ENCODE data around the gene CENPU. TPM values are rescaled to one million over a fixed set of nuclear protein-coding genes. Genes with fewer than 3 reads are reported as not detected.
"Not testable (repeated sequence)": the region's sequence is repeated elsewhere in the genome, so short reads cannot be mapped to it uniquely, and the experiment has no call there.

CENPU gene
- total RNA-seq: 10 to 100 TPM; 27.9 to 31.4 (median 28.5) TPM

DNA sequence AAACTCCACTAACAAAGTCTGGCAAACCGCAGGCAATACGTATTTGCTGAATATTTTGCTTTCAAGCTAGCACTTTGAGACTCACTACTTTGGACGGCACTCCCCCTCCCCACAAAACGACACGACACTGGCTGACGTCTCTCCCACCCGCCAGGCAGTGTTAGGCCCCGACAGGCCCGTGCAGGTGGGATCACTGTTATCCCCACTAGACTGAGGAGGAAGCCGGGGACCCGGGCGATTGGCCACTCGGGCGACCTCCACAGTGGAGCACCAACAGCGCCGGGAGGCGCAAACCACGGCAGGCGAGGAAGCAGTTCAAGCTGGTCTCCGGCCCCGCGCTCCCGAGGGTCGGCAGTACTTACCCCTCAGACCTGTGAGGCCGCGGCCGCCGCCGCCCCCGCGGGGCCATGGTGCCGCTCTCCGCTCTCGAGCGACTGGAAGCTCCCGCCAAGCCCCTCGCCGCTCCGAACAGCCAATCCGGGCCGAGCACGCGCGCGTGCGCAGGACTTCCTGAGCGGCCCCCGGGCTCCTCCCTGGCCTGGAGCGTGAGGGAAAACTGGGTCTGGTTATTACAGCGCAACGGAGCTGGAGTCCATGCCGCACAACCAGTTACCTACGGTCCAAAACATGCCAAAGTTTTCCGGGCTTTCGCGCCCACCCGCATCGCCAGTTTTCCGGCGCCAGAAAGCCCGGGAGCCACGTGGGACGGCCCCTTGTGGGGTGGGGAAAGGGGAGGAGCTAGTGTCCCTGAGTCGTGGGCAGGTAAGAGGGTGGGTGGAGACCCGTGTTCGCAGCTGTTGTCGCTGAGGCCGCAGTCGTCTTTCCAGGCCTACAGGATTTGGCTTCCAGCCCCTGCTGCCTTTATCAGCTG lies at the start of gene CENPU:
TSS of gene CENPU (minus strand) at position 443 of the 871 bp plus-strand sequence. CDS start at position 409, 34 bp downstream.
- ATAC-seq (peak; percentile 92 to 95), DNase-seq (peak; percentile 92)
- Mint-ChIP-seq H3K4me1 (ENCODE audit: low read depth) (peaks cover 16% of the 10 kb centered on the region), H3K9me3 (no peaks in the 10 kb centered on the region), H3K36me3 (ENCODE audit: insufficient read depth) (no peaks in the 10 kb centered on the region), H3K4me3 (peak within 1 kb of the TSS; percentile 91), H3K27me3 (ENCODE audit: low read depth) (no peaks in the 10 kb centered on the region)

DNA sequence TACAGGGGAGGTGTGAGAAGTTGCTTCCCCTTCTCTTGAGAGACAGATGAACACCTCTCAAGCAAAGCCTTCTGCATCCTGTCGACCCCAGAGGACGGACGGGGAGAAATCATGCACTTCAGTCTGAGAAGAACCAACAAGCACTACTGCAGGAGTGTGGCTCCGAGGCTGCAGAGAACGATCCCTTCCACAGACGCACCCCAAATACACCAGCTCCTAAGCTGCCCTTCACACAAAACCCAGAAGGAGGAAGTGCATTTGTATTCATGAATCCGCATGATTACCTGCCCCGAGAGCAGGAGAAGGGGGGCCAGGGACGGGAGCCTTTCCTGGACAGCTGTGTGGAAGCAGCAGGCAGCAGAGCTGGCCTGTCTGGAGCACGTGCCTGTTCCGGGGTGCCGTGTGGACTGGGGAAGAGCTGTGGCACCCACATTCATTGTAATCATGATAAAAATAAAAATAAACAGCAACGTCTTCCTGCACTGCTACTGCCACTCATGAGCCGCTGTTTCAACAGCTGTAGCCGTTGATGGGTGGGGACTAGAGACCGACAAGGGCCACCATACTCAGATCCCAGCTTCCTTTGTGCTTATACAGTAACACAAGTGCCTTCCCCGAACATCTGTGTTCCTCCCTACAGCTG lies 49.0 kb upstream of the CENPU start:
- DNase-seq (no peak), ATAC-seq (peak; percentile 14 to 32)
- Mint-ChIP-seq H3K4me3 (peak overlapping the region; percentile 14), H3K4me1 (ENCODE audit: low read depth) (peaks cover 2% of the 10 kb centered on the region), H3K36me3 (ENCODE audit: insufficient read depth) (peaks cover 30% of the 10 kb centered on the region), H3K9me3 (no peaks in the 10 kb centered on the region), H3K27me3 (ENCODE audit: low read depth) (no peaks in the 10 kb centered on the region)

GRCh38 chr4:184779160-184779559 lies 45.3 kb upstream of the CENPU start:
- peaks cover 25% of the 10 kb centered on the region for H3K36me3 Mint-ChIP-seq (ENCODE audit: insufficient read depth)
- not testable (repeated sequence) for H3K4me1 Mint-ChIP-seq (ENCODE audit: low read depth); ATAC-seq; DNase-seq; H3K27me3 Mint-ChIP-seq (ENCODE audit: low read depth); H3K9me3 Mint-ChIP-seq; H3K4me3 Mint-ChIP-seq

DNA sequence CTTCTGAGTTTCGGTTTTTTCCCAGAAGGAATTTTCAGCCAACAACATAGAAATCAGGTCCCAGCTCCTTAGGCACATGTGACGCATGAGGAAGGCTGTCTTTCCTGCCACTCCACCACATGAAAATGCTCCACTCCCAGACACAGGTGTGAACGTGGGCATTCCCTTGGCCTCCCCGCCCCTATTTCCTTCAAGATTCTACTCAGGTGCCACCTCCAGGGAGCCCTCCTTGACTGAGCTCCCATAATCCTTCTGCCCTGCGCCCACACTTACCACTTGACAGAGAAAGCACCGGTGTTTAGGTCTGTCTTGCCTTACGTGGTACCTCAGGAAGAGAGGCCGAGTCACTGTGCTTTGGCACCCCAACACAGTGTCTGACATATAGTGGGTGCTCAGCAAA lies 44.4 kb upstream of the CENPU start:
- Mint-ChIP-seq H3K9me3 (no peaks in the 10 kb centered on the region), H3K4me1 (ENCODE audit: low read depth) (peaks cover 2% of the 10 kb centered on the region), H3K4me3 (no peak overlapping the region), H3K36me3 (ENCODE audit: insufficient read depth) (peaks cover 24% of the 10 kb centered on the region), H3K27me3 (ENCODE audit: low read depth) (no peaks in the 10 kb centered on the region)
- ATAC-seq (no peak), DNase-seq (no peak)

DNA sequence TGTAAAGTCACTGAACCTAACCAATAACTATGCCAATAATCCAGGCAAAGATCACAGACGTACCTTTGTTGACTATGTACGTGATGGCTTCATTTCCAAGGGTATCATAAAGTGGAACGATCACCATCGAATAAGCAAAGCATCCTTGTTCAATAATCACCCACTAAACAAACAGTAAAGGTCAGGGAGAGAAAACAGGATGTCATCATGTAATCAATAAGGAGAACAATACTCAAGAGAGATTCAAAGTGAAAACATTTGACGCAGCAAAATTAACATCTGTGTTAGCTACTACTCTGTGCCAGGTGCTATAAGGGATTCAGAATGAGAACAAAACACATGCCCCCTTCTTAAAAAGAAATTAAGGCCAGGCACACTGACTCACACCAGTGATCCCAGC lies 42.9 kb upstream of the CENPU start:
- no peaks in the 10 kb centered on the region for H3K4me1 Mint-ChIP-seq (ENCODE audit: low read depth)
- peaks cover 16% of the 10 kb centered on the region for H3K36me3 Mint-ChIP-seq (ENCODE audit: insufficient read depth)
- H3K4me3 Mint-ChIP-seq: no peak overlapping the region
- H3K27me3 Mint-ChIP-seq (ENCODE audit: low read depth): no peaks in the 10 kb centered on the region
- no peak for DNase-seq
- no peak for ATAC-seq
- no peaks in the 10 kb centered on the region for H3K9me3 Mint-ChIP-seq

- Mint-ChIP-seq H3K4me1 (ENCODE audit: low read depth) (no peaks in the 10 kb centered on the region), H3K36me3 (ENCODE audit: insufficient read depth) (peaks cover 16% of the 10 kb centered on the region), H3K4me3 (no peak overlapping the region), H3K27me3 (ENCODE audit: low read depth) (no peaks in the 10 kb centered on the region), H3K9me3 (no peaks in the 10 kb centered on the region)
- ATAC-seq (no peak), DNase-seq (no peak)
Measured at GRCh38 chr4:184775854-184776555, 42.1 kb upstream of the CENPU start.

- H3K9me3 Mint-ChIP-seq: no peaks in the 10 kb centered on the region
- no peaks in the 10 kb centered on the region for H3K4me1 Mint-ChIP-seq (ENCODE audit: low read depth)
- H3K4me3 Mint-ChIP-seq: no peak overlapping the region
- DNase-seq (no peak), ATAC-seq (no peak)
- peaks cover 15% of the 10 kb centered on the region for H3K36me3 Mint-ChIP-seq (ENCODE audit: insufficient read depth)
- no peaks in the 10 kb centered on the region for H3K27me3 Mint-ChIP-seq (ENCODE audit: low read depth)
Measured at GRCh38 chr4:184774152-184774551, 40.3 kb upstream of the CENPU start.

- ATAC-seq (no peak), DNase-seq (no peak)
- Mint-ChIP-seq H3K4me3 (no peak overlapping the region), H3K4me1 (ENCODE audit: low read depth) (no peaks in the 10 kb centered on the region), H3K36me3 (ENCODE audit: insufficient read depth) (peaks cover 21% of the 10 kb centered on the region), H3K27me3 (ENCODE audit: low read depth) (no peaks in the 10 kb centered on the region), H3K9me3 (no peaks in the 10 kb centered on the region)
Measured at GRCh38 chr4:184771416-184771815, 37.5 kb upstream of the CENPU start.

DNA sequence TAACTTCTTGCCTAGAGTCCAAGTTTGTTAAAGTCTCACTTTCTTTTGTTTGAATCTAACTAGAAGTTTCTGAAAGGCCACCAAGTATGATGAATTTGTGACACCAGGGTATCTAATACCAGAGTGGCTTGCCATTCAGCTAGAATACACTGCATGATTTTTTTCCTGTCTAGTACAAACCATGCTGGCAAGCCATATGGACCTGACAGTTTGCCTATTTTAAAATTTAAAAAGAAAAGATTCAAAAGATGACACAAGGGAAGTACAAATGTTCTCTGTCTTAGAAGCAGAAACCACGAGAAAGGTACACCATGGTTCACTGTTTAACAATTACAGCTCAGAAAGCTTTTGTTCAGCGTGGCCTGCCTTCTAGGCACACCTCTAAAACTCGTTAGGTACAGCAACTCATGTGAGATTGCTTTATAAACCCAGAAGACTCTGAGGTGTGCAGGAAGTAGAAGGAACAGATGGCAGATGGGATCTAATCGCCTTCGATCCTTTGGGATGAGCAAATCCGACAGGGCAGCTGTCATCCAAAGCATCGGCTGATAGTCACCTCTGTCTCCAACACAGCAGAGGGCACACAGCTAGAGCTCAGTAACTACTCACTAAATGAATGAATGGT lies 35.4 kb upstream of the CENPU start:
- no peaks in the 10 kb centered on the region for H3K27me3 Mint-ChIP-seq (ENCODE audit: low read depth)
- H3K36me3 Mint-ChIP-seq (ENCODE audit: insufficient read depth): peaks cover 35% of the 10 kb centered on the region
- no peak overlapping the region for H3K4me3 Mint-ChIP-seq
- no peak for DNase-seq
- H3K9me3 Mint-ChIP-seq: no peaks in the 10 kb centered on the region
- no peaks in the 10 kb centered on the region for H3K4me1 Mint-ChIP-seq (ENCODE audit: low read depth)
- ATAC-seq: no peak

DNA sequence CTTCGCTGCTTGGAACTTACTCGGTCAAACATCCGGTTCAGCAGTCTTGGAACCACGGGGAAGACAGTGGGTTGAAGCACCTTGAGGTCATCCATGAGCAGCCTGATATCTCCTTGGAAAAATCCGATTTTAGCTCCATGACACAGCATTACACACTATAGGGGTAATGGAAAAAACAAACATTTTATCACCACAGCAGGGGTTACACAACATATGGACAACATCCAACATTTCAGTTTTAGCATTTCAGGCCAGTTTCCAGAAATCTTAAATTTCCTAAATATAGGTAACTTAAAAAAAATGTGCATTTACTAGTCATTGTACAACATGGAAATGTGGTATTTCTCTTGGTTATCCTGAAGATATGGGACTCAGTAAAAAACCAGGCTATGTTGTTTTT lies 34.4 kb upstream of the CENPU start:
- ATAC-seq (no peak), DNase-seq (no peak)
- Mint-ChIP-seq H3K4me1 (ENCODE audit: low read depth) (peaks cover 2% of the 10 kb centered on the region), H3K36me3 (ENCODE audit: insufficient read depth) (peaks cover 32% of the 10 kb centered on the region), H3K9me3 (no peaks in the 10 kb centered on the region), H3K4me3 (no peak overlapping the region), H3K27me3 (ENCODE audit: low read depth) (no peaks in the 10 kb centered on the region)

DNA sequence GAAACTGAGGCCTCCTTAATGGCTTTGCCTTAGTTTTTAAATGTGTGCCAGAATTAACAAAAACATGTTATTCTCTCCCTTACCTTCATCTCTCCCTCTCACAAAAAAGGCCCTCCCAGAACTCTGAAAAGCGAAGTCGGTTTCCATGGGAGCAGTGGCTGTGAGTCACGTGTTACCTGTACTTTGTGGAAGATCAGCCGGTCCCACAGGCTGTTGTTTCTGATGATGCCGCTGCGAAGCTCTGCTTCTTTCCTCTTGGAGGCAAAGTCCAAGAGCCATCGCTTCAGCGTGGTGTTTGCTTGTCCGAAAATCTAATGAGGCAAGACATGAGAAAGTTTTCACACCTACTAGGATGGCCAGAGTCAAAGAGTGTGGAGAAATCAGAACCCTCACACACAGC lies 32.5 kb upstream of the CENPU start:
- peaks cover 16% of the 10 kb centered on the region for H3K4me1 Mint-ChIP-seq (ENCODE audit: low read depth)
- no peaks in the 10 kb centered on the region for H3K9me3 Mint-ChIP-seq
- no peaks in the 10 kb centered on the region for H3K27me3 Mint-ChIP-seq (ENCODE audit: low read depth)
- no peak for DNase-seq
- H3K4me3 Mint-ChIP-seq: no peak overlapping the region
- peaks cover 34% of the 10 kb centered on the region for H3K36me3 Mint-ChIP-seq (ENCODE audit: insufficient read depth)
- no peak for ATAC-seq

- DNase-seq: no peak
- Mint-ChIP-seq H3K4me3 (no peak overlapping the region), H3K4me1 (ENCODE audit: low read depth) (peaks cover 16% of the 10 kb centered on the region), H3K27me3 (ENCODE audit: low read depth) (no peaks in the 10 kb centered on the region), H3K9me3 (no peaks in the 10 kb centered on the region), H3K36me3 (ENCODE audit: insufficient read depth) (peaks cover 34% of the 10 kb centered on the region)
- ATAC-seq: no peak
Measured at GRCh38 chr4:184765473-184766340, 31.8 kb upstream of the CENPU start.

GRCh38 chr4:184764601-184765000 lies 30.7 kb upstream of the CENPU start:
- DNase-seq (no peak), ATAC-seq (no peak)
- Mint-ChIP-seq H3K36me3 (ENCODE audit: insufficient read depth) (peaks cover 33% of the 10 kb centered on the region), H3K4me1 (ENCODE audit: low read depth) (peaks cover 16% of the 10 kb centered on the region), H3K9me3 (no peaks in the 10 kb centered on the region), H3K4me3 (no peak overlapping the region), H3K27me3 (ENCODE audit: low read depth) (no peaks in the 10 kb centered on the region)

All from activated T-cell treated with anti-CD3 and anti-CD28 coated beads, Interleukin-2, amount 50 U/mL, for 4 hours (primary cell).